ENCODE measurements around the gene AGAP1.

GRCh38 chr2:235566415-235566814, 72.6 kb downstream of the AGAP1 start:
- TF ChIP-seq, protein P1, sequence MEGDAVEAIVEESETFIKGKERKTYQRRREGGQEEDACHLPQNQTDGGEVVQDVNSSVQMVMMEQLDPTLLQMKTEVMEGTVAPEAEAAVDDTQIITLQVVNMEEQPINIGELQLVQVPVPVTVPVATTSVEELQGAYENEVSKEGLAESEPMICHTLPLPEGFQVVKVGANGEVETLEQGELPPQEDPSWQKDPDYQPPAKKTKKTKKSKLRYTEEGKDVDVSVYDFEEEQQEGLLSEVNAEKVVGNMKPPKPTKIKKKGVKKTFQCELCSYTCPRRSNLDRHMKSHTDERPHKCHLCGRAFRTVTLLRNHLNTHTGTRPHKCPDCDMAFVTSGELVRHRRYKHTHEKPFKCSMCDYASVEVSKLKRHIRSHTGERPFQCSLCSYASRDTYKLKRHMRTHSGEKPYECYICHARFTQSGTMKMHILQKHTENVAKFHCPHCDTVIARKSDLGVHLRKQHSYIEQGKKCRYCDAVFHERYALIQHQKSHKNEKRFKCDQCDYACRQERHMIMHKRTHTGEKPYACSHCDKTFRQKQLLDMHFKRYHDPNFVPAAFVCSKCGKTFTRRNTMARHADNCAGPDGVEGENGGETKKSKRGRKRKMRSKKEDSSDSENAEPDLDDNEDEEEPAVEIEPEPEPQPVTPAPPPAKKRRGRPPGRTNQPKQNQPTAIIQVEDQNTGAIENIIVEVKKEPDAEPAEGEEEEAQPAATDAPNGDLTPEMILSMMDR (IDR thresholded peaks at IDR 0.05), result no peak
- no peak for TF ChIP-seq POLR2A (IDR thresholded peaks at IDR 0.05)
- no peak for TF ChIP-seq EP300 (IDR thresholded peaks at IDR 0.05)
